Measurements from ENCODE around the gene CPLANE1.
"Not testable (repeated sequence)": the region's sequence is repeated elsewhere in the genome, so short reads cannot be mapped to it uniquely, and the experiment has no call there.

CPLANE1 gene

GRCh38 chr5:37112383-37112991 is 136.7 kb downstream of the CPLANE1 start:
- no peak for DNase-seq

- peak; percentile 19 for DNase-seq
Measured at GRCh38 chr5:37111426-37112382, 137.5 kb downstream of the CPLANE1 start.

- no peak for DNase-seq
Measured at GRCh38 chr5:37110135-37110534, 139.0 kb downstream of the CPLANE1 start.

GRCh38 chr5:37109338-37109737 is 139.8 kb downstream of the CPLANE1 start:
- no peak for DNase-seq

GRCh38 chr5:37103302-37103701 is 145.9 kb downstream of the CPLANE1 start:
- DNase-seq: no peak

- DNase-seq: not testable (repeated sequence)
Measured at GRCh38 chr5:37099267-37099666, 149.9 kb downstream of the CPLANE1 start.

GRCh38 chr5:37093795-37094194 is 155.4 kb downstream of the CPLANE1 start:
- DNase-seq: not testable (repeated sequence)

- DNase-seq: no peak
Measured at GRCh38 chr5:37090781-37091180, 158.4 kb downstream of the CPLANE1 start.

GRCh38 chr5:37090123-37090726 is 159.0 kb downstream of the CPLANE1 start:
- no peak for DNase-seq

- DNase-seq: no peak
Measured at GRCh38 chr5:37088009-37088408, 161.2 kb downstream of the CPLANE1 start.

- no peak for DNase-seq
Measured at GRCh38 chr5:37086466-37087173, 162.6 kb downstream of the CPLANE1 start.

- DNase-seq: not testable (repeated sequence)
Measured at GRCh38 chr5:37086026-37086425, 163.2 kb downstream of the CPLANE1 start.

GRCh38 chr5:37082977-37083376 is 166.2 kb downstream of the CPLANE1 start:
- DNase-seq: not testable (repeated sequence)

- no peak for DNase-seq
Measured at GRCh38 chr5:37080697-37081096, 168.5 kb downstream of the CPLANE1 start.

- no peak for DNase-seq
Measured at GRCh38 chr5:37077146-37077545, 172.0 kb downstream of the CPLANE1 start.

GRCh38 chr5:37075399-37075950 is 173.7 kb downstream of the CPLANE1 start:
- no peak for DNase-seq

GRCh38 chr5:37071901-37072581 is 177.1 kb downstream of the CPLANE1 start:
- DNase-seq: no peak

- no peak for DNase-seq
Measured at GRCh38 chr5:37071487-37071886, 177.7 kb downstream of the CPLANE1 start.

GRCh38 chr5:37064442-37064841 is 184.7 kb downstream of the CPLANE1 start:
- DNase-seq: no peak

- no peak for DNase-seq
Measured at GRCh38 chr5:37063739-37064138, 185.4 kb downstream of the CPLANE1 start.

GRCh38 chr5:37060030-37060429 is 189.1 kb downstream of the CPLANE1 start:
- DNase-seq: no peak

GRCh38 chr5:37056762-37057161 is 192.4 kb downstream of the CPLANE1 start:
- DNase-seq: no peak

Data from RPMI8226 (cell line).